GM21526 (cell line): ENCODE results near the gene SERBP1.
"Not testable (repeated sequence)": the region's sequence is repeated elsewhere in the genome, so short reads cannot be mapped to it uniquely, and the experiment has no call there.

Experiments used
- ATAC-seq: cut with Tn5 transposase; IDR thresholded peaks from one replicate; pipeline ENCODE4 v1.9.1; 2021; ENCODE audit warnings: moderate library complexity; ENCODE audit not compliant: unreplicated experiment, low FRiP score

SERBP1 gene

GRCh38 chr1:67430358-67431155 lies at the start of gene SERBP1:
TSS of gene SERBP1 (minus strand) at chr1:67430402. CDS start at chr1:67430300, 102 bp downstream.
- ATAC-seq: peak; percentile 84

GRCh38 chr1:67479146-67479891 lies 49.1 kb upstream of the SERBP1 start:
- ATAC-seq: no peak

- no peak for ATAC-seq
Observed at GRCh38 chr1:67476906-67477305, 46.7 kb upstream of the SERBP1 start.

- ATAC-seq: no peak
Observed at GRCh38 chr1:67476006-67476482, 45.8 kb upstream of the SERBP1 start.

- no peak for ATAC-seq
Observed at GRCh38 chr1:67472056-67472455, 41.9 kb upstream of the SERBP1 start.

- no peak for ATAC-seq
Observed at GRCh38 chr1:67469431-67469830, 39.2 kb upstream of the SERBP1 start.

GRCh38 chr1:67468066-67468718 lies 38.0 kb upstream of the SERBP1 start:
- no peak for ATAC-seq

GRCh38 chr1:67465375-67465774 lies 35.2 kb upstream of the SERBP1 start:
- ATAC-seq: no peak

- no peak for ATAC-seq
Observed at GRCh38 chr1:67464746-67465145, 34.5 kb upstream of the SERBP1 start.

GRCh38 chr1:67464058-67464457 lies 33.9 kb upstream of the SERBP1 start:
- ATAC-seq: no peak

- ATAC-seq: no peak
Observed at GRCh38 chr1:67463298-67463955, 33.2 kb upstream of the SERBP1 start.

GRCh38 chr1:67460676-67461500 lies 30.7 kb upstream of the SERBP1 start:
- no peak for ATAC-seq

- no peak for ATAC-seq
Observed at GRCh38 chr1:67459068-67459467, 28.9 kb upstream of the SERBP1 start.

- no peak for ATAC-seq
Observed at GRCh38 chr1:67458663-67459062, 28.5 kb upstream of the SERBP1 start.

- ATAC-seq: no peak
Observed at GRCh38 chr1:67457247-67457646, 27.0 kb upstream of the SERBP1 start.

- ATAC-seq: no peak
Observed at GRCh38 chr1:67451815-67452214, 21.6 kb upstream of the SERBP1 start.

- ATAC-seq: no peak
Observed at GRCh38 chr1:67451356-67451755, 21.2 kb upstream of the SERBP1 start.

- ATAC-seq: no peak
Observed at GRCh38 chr1:67446893-67447292, 16.7 kb upstream of the SERBP1 start.

- ATAC-seq: not testable (repeated sequence)
Observed at GRCh38 chr1:67446014-67446413, 15.8 kb upstream of the SERBP1 start.
